Measurements from ENCODE around the gene DGKZ. TPM values are rescaled to one million over a fixed set of nuclear protein-coding genes. Genes with fewer than 3 reads are reported as not detected.
A peak's percentile ranks its signal among the peaks of the same experiment; 100 is the strongest.

DGKZ gene
- total RNA-seq, 1 experiment from 2014 or later = 59.3 TPM

- ChIA-PET CTCF (interaction anchor here (0.9 to 12.6 kb wide), 5 partner anchors 10 to 69 kb away, joined by 3 to 181 read pairs (median 3); no protein-coding TSS in a partner anchor), POLR2A (no interaction called here)
- BruUV-seq (replicated peaks) = no TSS peak
- peaks cover 27% of the 10 kb centered on the region for H3K4me1 Mint-ChIP-seq (ENCODE audit: low read depth, unreplicated experiment)
- H3K27me3 Mint-ChIP-seq (ENCODE audit: insufficient read depth, unreplicated experiment) = no peaks in the 10 kb centered on the region
- no peaks in the 10 kb centered on the region for H3K27me3 ChIP-seq (replicated peaks; ENCODE audit: control insufficient read depth, insufficient read depth, low read length)
- H3K4me3 Mint-ChIP-seq (ENCODE audit: unreplicated experiment) = no peak overlapping the region
- H3K4me1 ChIP-seq = peaks cover 16% of the 10 kb centered on the region
- H3K9me3 ChIP-seq = no peaks in the 10 kb centered on the region
- no peaks in the 10 kb centered on the region for H3K9me3 Mint-ChIP-seq (ENCODE audit: unreplicated experiment)
- H3K36me3 Mint-ChIP-seq (ENCODE audit: insufficient read depth, unreplicated experiment) = peaks cover 40% of the 10 kb centered on the region
- no peak for TF ChIP-seq CTCF (IDR thresholded peaks at IDR 0.05; ENCODE audit: insufficient read depth in 1 of 2, low read depth in 1 of 2, low read length in 1 of 2, severe bottlenecking in 1 of 2, unreplicated experiment in 1 of 2)
- intact Hi-C loops (cut with micrococcal nuclease; ENCODE audit: unreplicated experiment) = loop anchor here (10.0 kb wide), 1 partner anchor 185 kb away; the partner anchor contains the start of gene PHF21A
- no peaks in the 10 kb centered on the region for H3K36me3 ChIP-seq (ENCODE audit: control insufficient read depth, insufficient read depth, low read length)
- H3K27ac Mint-ChIP-seq (ENCODE audit: unreplicated experiment) = peak overlapping the region; percentile 17
- peak; percentile 35 to 60 for DNase-seq
- no peak overlapping the region for H3K4me3 ChIP-seq (ENCODE audit: low read depth, low read length)
These were observed 37.4 kb upstream of the DGKZ start for GRCh38 chr11:46309814-46310259.

DNA sequence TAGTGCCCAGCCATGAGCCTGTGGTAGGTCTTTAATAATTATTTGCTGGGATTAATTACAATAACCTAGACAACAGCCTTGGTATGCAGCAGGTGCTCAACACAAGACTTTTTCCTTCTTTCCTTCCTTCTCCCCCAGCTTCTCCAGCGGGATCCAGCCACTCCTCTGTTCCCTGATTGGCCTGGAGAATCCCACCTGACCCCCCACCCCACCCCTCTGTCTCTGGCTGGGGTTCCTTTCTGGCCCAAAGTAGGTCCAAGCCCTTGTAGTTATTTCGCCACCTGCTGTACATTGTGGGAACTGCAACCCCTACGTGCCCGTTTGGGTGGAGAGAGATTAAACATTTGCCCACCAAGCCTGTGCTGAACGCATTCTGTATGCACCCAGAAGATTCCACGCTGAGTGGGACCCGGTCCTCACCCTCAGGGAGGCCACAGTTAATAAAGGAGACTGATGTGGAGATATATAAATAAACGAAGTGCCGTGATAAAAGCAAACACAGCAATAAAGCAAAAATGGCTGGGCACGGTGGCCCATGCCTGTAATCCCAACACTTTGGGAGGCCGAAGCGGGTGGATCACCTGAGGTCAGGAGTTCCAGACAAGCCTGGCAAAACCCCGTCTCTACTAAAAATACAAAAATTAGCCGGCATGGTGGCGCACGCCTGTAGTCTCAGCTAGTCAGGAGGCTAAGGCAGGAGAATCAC is 32.1 kb upstream of the DGKZ start:
- DNase-seq = peak; percentile 85 to 87
- H3K27ac Mint-ChIP-seq (ENCODE audit: unreplicated experiment) = peak overlapping the region; percentile 14
- no TSS peak for BruUV-seq (replicated peaks)
- Histone ChIP-seq H3K4me1 (no peaks in the 10 kb centered on the region), H3K4me3 (ENCODE audit: low read depth, low read length) (no peak overlapping the region), H3K9me3 (no peaks in the 10 kb centered on the region), H3K27me3 (replicated peaks; ENCODE audit: control insufficient read depth, insufficient read depth, low read length) (no peaks in the 10 kb centered on the region), H3K36me3 (ENCODE audit: control insufficient read depth, insufficient read depth, low read length) (peaks cover 4% of the 10 kb centered on the region)
- intact Hi-C loops (cut with micrococcal nuclease; ENCODE audit: unreplicated experiment) = loop anchor here (1.0 to 10.0 kb wide), 4 partner anchors 18 to 190 kb away; partner anchors contain the start of gene PHF21A
- H3K27me3 Mint-ChIP-seq (ENCODE audit: insufficient read depth, unreplicated experiment) = no peaks in the 10 kb centered on the region
- no peaks in the 10 kb centered on the region for H3K4me1 Mint-ChIP-seq (ENCODE audit: low read depth, unreplicated experiment)
- ChIA-PET CTCF (interaction anchor here (0.6 to 12.6 kb wide), 6 partner anchors 9 to 74 kb away, joined by 3 to 181 read pairs (median 4); no protein-coding TSS in a partner anchor), POLR2A (interaction anchor here (0.5 kb wide), 1 partner anchor 193 kb away, joined by 3 read pairs; no protein-coding TSS in a partner anchor)
- TF ChIP-seq CTCF (IDR thresholded peaks at IDR 0.05; ENCODE audit: insufficient read depth in 1 of 2, low read depth in 1 of 2, low read length in 1 of 2, severe bottlenecking in 1 of 2, unreplicated experiment in 1 of 2) = peak; percentile 92 to 97
- no peak overlapping the region for H3K4me3 Mint-ChIP-seq (ENCODE audit: unreplicated experiment)
- no peaks in the 10 kb centered on the region for H3K9me3 Mint-ChIP-seq (ENCODE audit: unreplicated experiment)
- H3K36me3 Mint-ChIP-seq (ENCODE audit: insufficient read depth, unreplicated experiment) = peaks cover 34% of the 10 kb centered on the region

- Histone ChIP-seq H3K27me3 (replicated peaks; ENCODE audit: control insufficient read depth, insufficient read depth, low read length) (no peaks in the 10 kb centered on the region), H3K9me3 (no peaks in the 10 kb centered on the region), H3K4me3 (ENCODE audit: low read depth, low read length) (no peak overlapping the region), H3K36me3 (ENCODE audit: control insufficient read depth, insufficient read depth, low read length) (peaks cover 4% of the 10 kb centered on the region), H3K4me1 (no peaks in the 10 kb centered on the region)
- H3K9me3 Mint-ChIP-seq (ENCODE audit: unreplicated experiment) = no peaks in the 10 kb centered on the region
- no peaks in the 10 kb centered on the region for H3K4me1 Mint-ChIP-seq (ENCODE audit: low read depth, unreplicated experiment)
- no peak for TF ChIP-seq CTCF (IDR thresholded peaks at IDR 0.05; ENCODE audit: insufficient read depth in 1 of 2, low read depth in 1 of 2, low read length in 1 of 2, severe bottlenecking in 1 of 2, unreplicated experiment in 1 of 2)
- CTCF ChIA-PET = interaction anchor here (1.3 to 12.6 kb wide), 2 partner anchors 9 to 75 kb away, joined by 3 to 181 read pairs; no protein-coding TSS in a partner anchor
- POLR2A ChIA-PET = interaction anchor here (0.5 kb wide), 1 partner anchor 194 kb away, joined by 3 read pairs; no protein-coding TSS in a partner anchor
- H3K36me3 Mint-ChIP-seq (ENCODE audit: insufficient read depth, unreplicated experiment) = peaks cover 35% of the 10 kb centered on the region
- no peak overlapping the region for H3K27ac Mint-ChIP-seq (ENCODE audit: unreplicated experiment)
- intact Hi-C loops (cut with micrococcal nuclease; ENCODE audit: unreplicated experiment) = loop anchor here (1.0 to 10.0 kb wide), 4 partner anchors 19 to 191 kb away; partner anchors contain the start of gene PHF21A
- H3K4me3 Mint-ChIP-seq (ENCODE audit: unreplicated experiment) = no peak overlapping the region
- DNase-seq = no peak
- H3K27me3 Mint-ChIP-seq (ENCODE audit: insufficient read depth, unreplicated experiment) = no peaks in the 10 kb centered on the region
- no TSS peak for BruUV-seq (replicated peaks)
These were observed 31.3 kb upstream of the DGKZ start for GRCh38 chr11:46315783-46316563.
